ENCODE results near the gene PDIA2.

- TF ChIP-seq CTCF (IDR thresholded peaks at IDR 0.05): no peak
- no peak for TF ChIP-seq POLR2AphosphoS5 (IDR thresholded peaks at IDR 0.05)
- no peak for TF ChIP-seq EP300 (IDR thresholded peaks at IDR 0.05)
- no peak for TF ChIP-seq POLR2A (IDR thresholded peaks at IDR 0.05)
Measured at GRCh38 chr16:280005-280460, 2.9 kb upstream of the PDIA2 start.
